A549 (cell line): ENCODE measurements around the gene PDPK1. TPM values are rescaled to one million over a fixed set of nuclear protein-coding genes. Genes with fewer than 3 reads are reported as not detected.

Source experiments
- ATAC-seq, 2 experiments: fragments of 200-7000 bp in 1 of 2; fragments of >200 bp in 1 of 2; cut with Nextera tagmentation in 1 of 2; cut with Tn5 transposase in 1 of 2; 3 replicates each; pipeline versions ENCODE4 v1.8.0 to v1.9.1; 2018 to 2020; ENCODE audit warnings: mild to moderate bottlenecking in 1 of 2, moderate library complexity in 1 of 2
- CTCF ChIA-PET: fragments of 300-600 bp; sonication (Branson Sonifier 250); formaldehyde crosslinking; extraction: SDS; loops from one replicate; lab custom pipeline; 2021; ENCODE audit warnings: antibody characterized with exemption, inconsistent platforms; lab: Yijun Ruan, JAX
- POLR2A ChIA-PET: fragments of 350-600 bp; formaldehyde crosslinking; extraction: SDS; loops from one replicate; lab custom pipeline; 2021; ENCODE audit warnings: antibody characterized with exemption, inconsistent platforms; lab: Yijun Ruan, JAX
- DNase-seq, 2 experiments: peaks; one replicate each; pipeline versions ENCODE4 v3.0.0 to v3.0.0-alpha.2; 2011 to 2016; ENCODE audit warnings: low read depth in 1 of 2, low spot score in 1 of 2
- FAIRE-seq: peaks from 2 replicates; lab custom pipeline; 2011; peaks lifted over from hg19 to GRCh38; lab: Jason Lieb, UNC
- H3K27ac ChIP-seq, 2 experiments: fragments of >200 bp; sonication (Bioruptor Twin); formaldehyde crosslinking; 3 replicates each; pipeline ENCODE4 v1.5.1; 2016 to 2017
- H3K4me1 ChIP-seq: fragments of >200 bp; sonication (Bioruptor Twin); formaldehyde crosslinking; 3 replicates; pipeline ENCODE4 v1.6.1; 2016
- H3K4me2 ChIP-seq: fragments of >200 bp; sonication (Bioruptor Twin); formaldehyde crosslinking; 3 replicates; pipeline ENCODE4 v1.6.1; 2016
- H3K4me3 ChIP-seq: fragments of >200 bp; sonication (Bioruptor Twin); formaldehyde crosslinking; 3 replicates; pipeline ENCODE4 v1.5.1; 2016
- H3K9me3 ChIP-seq: fragments of >200 bp; sonication (Bioruptor Twin); formaldehyde crosslinking; 3 replicates; pipeline ENCODE4 v1.6.1; 2016
- CHD2 ChIP-seq: fragments of 150-350 bp; IDR thresholded peaks from 2 replicates; pipeline ENCODE4 v1.6.1; 2014; ENCODE audit warnings: low read length; ENCODE audit not compliant: partially characterized antibody
- CHD4 ChIP-seq: fragments of 200-600 bp; sonication (generic); IDR thresholded peaks from 2 replicates; pipeline ENCODE4 v1.6.1; 2016; ENCODE audit warnings: antibody characterized with exemption, mild to moderate bottlenecking, borderline replicate concordance
- EHF ChIP-seq: fragments of 250-450 bp; sonication (Bioruptor Pico); IDR thresholded peaks from 2 replicates; pipeline ENCODE4 v1.5.0; 2020; ENCODE audit warnings: mild to moderate bottlenecking
- ELK1 ChIP-seq: fragments of 150-350 bp; IDR thresholded peaks from 2 replicates; pipeline ENCODE4 v1.6.1; 2014; ENCODE audit warnings: low read depth, mild to moderate bottlenecking, low read length
- FOSB ChIP-seq: fragments of 250-450 bp; sonication (Bioruptor Pico); IDR thresholded peaks from 2 replicates; pipeline ENCODE4 v1.5.0; 2020; ENCODE audit warnings: mild to moderate bottlenecking, moderate library complexity
- GATA3 ChIP-seq: IDR thresholded peaks from 2 replicates; pipeline ENCODE4 v1.6.1; 2012; ENCODE audit warnings: borderline replicate concordance
- HDAC2 ChIP-seq: fragments of 200-600 bp; sonication (generic); IDR thresholded peaks from 2 replicates; pipeline ENCODE4 v1.6.1; 2016
- HMGXB4 ChIP-seq: fragments of 250-450 bp; sonication (Bioruptor Pico); IDR thresholded peaks from 2 replicates; pipeline ENCODE4 v1.5.0; 2021; ENCODE audit warnings: mild to moderate bottlenecking, moderate library complexity, borderline replicate concordance
- HOXA7 ChIP-seq: fragments of 250-450 bp; sonication (Bioruptor Pico); IDR thresholded peaks from 2 replicates; pipeline ENCODE4 v1.5.0; 2020; ENCODE audit warnings: mild to moderate bottlenecking, moderate library complexity
- HOXB13 ChIP-seq: fragments of 250-450 bp; sonication (Bioruptor Pico); IDR thresholded peaks from 2 replicates; pipeline ENCODE4 v1.5.0; 2020; ENCODE audit warnings: low read depth, mild to moderate bottlenecking, moderate library complexity
- HOXB5 ChIP-seq: fragments of 250-450 bp; sonication (Bioruptor Pico); IDR thresholded peaks from 2 replicates; pipeline ENCODE4 v1.5.0; 2020; ENCODE audit warnings: mild to moderate bottlenecking, moderate library complexity
- JUNB ChIP-seq: fragments of >200 bp; sonication (Bioruptor Twin); formaldehyde crosslinking; IDR thresholded peaks from 2 replicates; pipeline ENCODE4 v1.6.1; 2016
- KDM1A ChIP-seq: fragments of 200-600 bp; sonication (generic); IDR thresholded peaks from 2 replicates; pipeline ENCODE4 v1.6.1; 2016; ENCODE audit warnings: low read depth, mild to moderate bottlenecking
- MAZ ChIP-seq: fragments of 150-350 bp; IDR thresholded peaks from 2 replicates; pipeline ENCODE4 v1.6.1; 2014; ENCODE audit warnings: antibody characterized with exemption, low read depth, low read length, borderline replicate concordance
- MYC ChIP-seq: IDR thresholded peaks from 2 replicates; pipeline ENCODE4 v1.6.1; 2012; ENCODE audit warnings: mild to moderate bottlenecking, inconsistent platforms, low read length, improper control_type of control experiment, borderline replicate concordance
- NFE2L2 ChIP-seq: fragments of 150-350 bp; conservative IDR thresholded peaks from 2 replicates; pipeline ENCODE4 v1.6.1; 2014; ENCODE audit warnings: low read length
- NPAS2 ChIP-seq: fragments of 250-450 bp; sonication (Bioruptor Pico); IDR thresholded peaks from 2 replicates; pipeline ENCODE4 v1.8.0; 2022; ENCODE audit warnings: mild to moderate bottlenecking, moderate library complexity, borderline replicate concordance
- PHF8 ChIP-seq: fragments of 200-600 bp; sonication (generic); IDR thresholded peaks from 2 replicates; pipeline ENCODE4 v1.6.1; 2016; ENCODE audit warnings: low read depth, mild to moderate bottlenecking, antibody characterized with exemption, moderate library complexity, borderline replicate concordance
- POLR2AphosphoS2 ChIP-seq: conservative IDR thresholded peaks from 2 replicates; pipeline ENCODE4 v1.6.1; 2012; ENCODE audit warnings: low read length, improper control_type of control experiment, inconsistent platforms
- RAD21 ChIP-seq, 2 experiments: fragments of >200 bp in 1 of 2; sonication (Bioruptor Twin) in 1 of 2; formaldehyde crosslinking in 1 of 2; IDR thresholded peaks in 1 of 2; conservative IDR thresholded peaks in 1 of 2; 2 replicates in 1 of 2; 3 replicates in 1 of 2; pipeline ENCODE4 v1.6.1; 2012 to 2018; ENCODE audit warnings: inconsistent platforms in 1 of 2
- SMC3 ChIP-seq: fragments of >200 bp; sonication (Bioruptor Twin); formaldehyde crosslinking; IDR thresholded peaks from 3 replicates; pipeline ENCODE4 v1.6.1; 2018; ENCODE audit warnings: inconsistent platforms
- ZC3H11A ChIP-seq: fragments of 450-650 bp; IDR thresholded peaks from 2 replicates; pipeline ENCODE4 v1.6.1; 2014; ENCODE audit warnings: antibody characterized with exemption, mild to moderate bottlenecking
- ZFP36 ChIP-seq: fragments of 450-650 bp; IDR thresholded peaks from 2 replicates; pipeline ENCODE4 v1.6.1; 2014; ENCODE audit warnings: borderline replicate concordance; ENCODE audit not compliant: partially characterized antibody
- ZSCAN20 ChIP-seq: fragments of 250-450 bp; sonication (Bioruptor Pico); IDR thresholded peaks from 2 replicates; pipeline ENCODE4 v1.8.0; 2022; ENCODE audit warnings: mild to moderate bottlenecking, moderate library complexity
- WGBS: methylation state at CpG from one replicate; pipeline ENCODE4 v1.1.6; 2017; ENCODE audit errors: missing lambda C conversion rate; 5-methylcytosine and 5-hydroxymethylcytosine counted together
- polyA plus RNA-seq, 4 experiments: library from polyadenylated mRNA; depleted of rRNA in 3 of 4; stranded (reverse); fragments of >200 nt; fragmentation: RNase III in 1 of 4; extraction: RNeasy Plus Mini Kit Qiagen cat#74134 plus additional on column Dnase treatment in 1 of 4; gene quantifications; 2 replicates in 3 of 4; 3 replicates in 1 of 4; pipeline ENCODE4 v1.2.3, GENCODE V29; 2011 to 2017

The PDPK1 gene
- polyA plus RNA-seq, 2 of the 4 experiments (the other 2 are of a cell fraction) = 17.7 to 29.7 TPM

- WGBS = 94% methylated on average over 34 of the region's 62 CpGs
- POLR2A ChIA-PET = no interaction called here
Observed at GRCh38 chr16:2496223-2497115, 41.4 kb upstream of the PDPK1 start.

GRCh38 chr16:2497116-2497630 is 40.6 kb upstream of the PDPK1 start:
- DNase-seq (no peak), FAIRE-seq (no peak), ATAC-seq (no peak)
- Histone ChIP-seq H3K27ac (peak overlapping the region in 1 of 2 experiments; percentile 55; a peak in 2 of 6 replicates), H3K9me3 (no peaks in the 10 kb centered on the region), H3K4me3 (no peak overlapping the region), H3K4me1 (peaks cover 17% of the 10 kb centered on the region), H3K4me2 (peak overlapping the region; percentile 35; the same call in 2 of the 3 replicates)
- ChIA-PET POLR2A (no interaction called here), CTCF (interaction anchor here (1.0 to 6.4 kb wide), 3 partner anchors 10 to 67 kb away, joined by 4 to 98 read pairs (median 4); no protein-coding TSS in a partner anchor)
- TF ChIP-seq FOSB (no peak), HMGXB4 (CRISPR knock-in tag) (no peak), SMC3 (no peak), RAD21 (conservative IDR thresholded peaks at IDR 0.05 in 1 of 2, IDR thresholded peaks at IDR 0.05 in 1 of 2) (no peak), PHF8 (no peak), HDAC2 (no peak), GATA3 (no peak), HOXB13 (CRISPR knock-in tag) (no peak), MYC (no peak), JUNB (no peak), HOXA7 (CRISPR knock-in tag) (no peak), NFE2L2 (no peak), ELK1 (no peak), NPAS2 (CRISPR knock-in tag) (no peak), EHF (CRISPR knock-in tag) (no peak), KDM1A (no peak), HOXB5 (no peak)
- 56% methylated on average over 16 of the region's 21 CpGs for WGBS

More at GRCh38 chr16:2496223-2497115, 41.4 kb upstream of the PDPK1 start:
- no peak overlapping the region for H3K4me2 ChIP-seq
- no peak for ATAC-seq
- no peaks in the 10 kb centered on the region for H3K9me3 ChIP-seq
- no peak for FAIRE-seq
- H3K4me3 ChIP-seq = no peak overlapping the region
- DNase-seq = no peak
- CTCF ChIA-PET = interaction anchor here (0.8 to 1.8 kb wide), 4 partner anchors 10 to 245 kb away, joined by 3 to 4 read pairs (median 4); partner anchors contain the start of gene ECI1
- no peak for TF ChIP-seq ZFP36
- no peak for TF ChIP-seq CHD2
- no peak for TF ChIP-seq POLR2AphosphoS2
- no peak for TF ChIP-seq HOXB13 (CRISPR knock-in tag)
- no peak for TF ChIP-seq ZSCAN20 (CRISPR knock-in tag)
- no peak for TF ChIP-seq KDM1A
- no peak for TF ChIP-seq ZC3H11A
- TF ChIP-seq RAD21 (conservative IDR thresholded peaks at IDR 0.05 in 1 of 2, IDR thresholded peaks at IDR 0.05 in 1 of 2) = no peak
- TF ChIP-seq SMC3 = no peak
- no peak for TF ChIP-seq MAZ
- no peak for TF ChIP-seq CHD4
- no peak for TF ChIP-seq HOXB5
- TF ChIP-seq, all 56 proteins: peak for 0
- peaks cover 13% of the 10 kb centered on the region for H3K4me1 ChIP-seq
- H3K27ac ChIP-seq = no peak overlapping the region; a peak in 1 of 6 replicates
